ENCODE data around the gene CRACR2B.

Gene CRACR2B

GRCh38 chr11:870127-870413 is 42.4 kb downstream of the CRACR2B start:
- no peak for DNase-seq

GRCh38 chr11:870418-870817 is 42.7 kb downstream of the CRACR2B start:
- no peak for DNase-seq

GRCh38 chr11:871472-871871 is 43.8 kb downstream of the CRACR2B start:
- DNase-seq: no peak

GRCh38 chr11:872799-873198 is 45.1 kb downstream of the CRACR2B start:
- DNase-seq: no peak

- no peak for DNase-seq
These were observed 46.0 kb downstream of the CRACR2B start for GRCh38 chr11:873706-874105.

- DNase-seq: no peak
These were observed 47.5 kb downstream of the CRACR2B start for GRCh38 chr11:875203-875602.

GRCh38 chr11:875769-876301 is 48.1 kb downstream of the CRACR2B start:
- no peak for DNase-seq

GRCh38 chr11:876545-876944 is 48.8 kb downstream of the CRACR2B start:
- no peak for DNase-seq

GRCh38 chr11:877565-877964 is 49.8 kb downstream of the CRACR2B start:
- DNase-seq: peak; percentile 63

GRCh38 chr11:880447-880846 is 52.7 kb downstream of the CRACR2B start:
- DNase-seq: no peak
